ENCODE measurements around the gene COL4A2.

GRCh38 chr13:110525328-110526319 lies 218.5 kb downstream of the COL4A2 start:
- TF ChIP-seq POLR2A (IDR thresholded peaks at IDR 0.05) (no peak), CTCF (IDR thresholded peaks at IDR 0.05) (no peak), EP300 (IDR thresholded peaks at IDR 0.05) (no peak)

Data from ovary (tissue), 3 donors.